Trophoblast cell (in vitro differentiated cells and primary cell): ENCODE data around the gene KCNMA1.
"Not testable (repeated sequence)": the region's sequence is repeated elsewhere in the genome, so short reads cannot be mapped to it uniquely, and the experiment has no call there.

ENCODE experiments used
- DNase-seq, 2 donors: peaks; one replicate each; pipeline ENCODE4 v3.0.0-alpha.2; 2016
- H2AFZ ChIP-seq: 2 replicates; pipeline ENCODE4 v1.6.1; 2013; ENCODE audit warnings: low read length, moderate library complexity, mild to moderate bottlenecking; ENCODE audit not compliant: insufficient read depth, poor library complexity
- H2AK5ac ChIP-seq: 2 replicates; pipeline ENCODE4 v1.6.1; 2013; ENCODE audit warnings: mild to moderate bottlenecking, low read length
- H2BK120ac ChIP-seq: 2 replicates; pipeline ENCODE4 v1.6.1; 2013; ENCODE audit warnings: low read length, mild to moderate bottlenecking, moderate library complexity; ENCODE audit not compliant: insufficient read depth, poor library complexity
- H2BK12ac ChIP-seq: 2 replicates; pipeline ENCODE4 v1.6.1; 2013; ENCODE audit warnings: mild to moderate bottlenecking, low read length, moderate library complexity
- H2BK5ac ChIP-seq: 2 replicates; pipeline ENCODE4 v1.6.1; 2013; ENCODE audit warnings: low read length, low read depth, moderate library complexity, mild to moderate bottlenecking; ENCODE audit not compliant: poor library complexity
- H3K14ac ChIP-seq: 2 replicates; pipeline ENCODE4 v1.6.1; 2013; ENCODE audit warnings: mild to moderate bottlenecking, low read length
- H3K18ac ChIP-seq: 2 replicates; pipeline ENCODE4 v1.6.1; 2013; ENCODE audit warnings: mild to moderate bottlenecking, low read length
- H3K23ac ChIP-seq: 2 replicates; pipeline ENCODE4 v1.6.1; 2013; ENCODE audit warnings: low read length
- H3K27ac ChIP-seq: 2 replicates; pipeline ENCODE4 v1.5.1; 2013; ENCODE audit warnings: low read depth, mild to moderate bottlenecking, inconsistent platforms, low read length, moderate library complexity
- H3K27me3 ChIP-seq: 2 replicates; pipeline ENCODE4 v1.6.1; 2013; ENCODE audit warnings: inconsistent platforms, mild to moderate bottlenecking, low read length, moderate library complexity; ENCODE audit not compliant: insufficient read depth
- H3K36me3 ChIP-seq, 2 experiments: 1 replicate in 1 of 2; 2 replicates in 1 of 2; pipeline ENCODE4 v1.6.1; 2013; ENCODE audit warnings: low read length in 2 of 2, mild to moderate bottlenecking in 2 of 2, moderate library complexity in 1 of 2; ENCODE audit not compliant: insufficient read depth in 2 of 2, control insufficient read depth in 1 of 2
- H3K4ac ChIP-seq: 2 replicates; pipeline ENCODE4 v1.6.1; 2013; ENCODE audit warnings: low read depth, mild to moderate bottlenecking, low read length, moderate library complexity
- H3K4me1 ChIP-seq, 2 experiments: 1 replicate in 1 of 2; 2 replicates in 1 of 2; pipeline ENCODE4 v1.6.1; 2013; ENCODE audit warnings: low read length in 2 of 2, mild to moderate bottlenecking in 2 of 2, moderate library complexity in 1 of 2; ENCODE audit not compliant: insufficient read depth in 2 of 2, control insufficient read depth in 1 of 2
- H3K4me2 ChIP-seq: 2 replicates; pipeline ENCODE4 v1.6.1; 2013; ENCODE audit warnings: inconsistent platforms, mild to moderate bottlenecking, low read length, moderate library complexity
- H3K4me3 ChIP-seq: 2 replicates; pipeline ENCODE4 v1.5.1; 2013; ENCODE audit warnings: mild to moderate bottlenecking, low read depth, low read length, inconsistent platforms
- H3K79me1 ChIP-seq: one replicate; pipeline ENCODE4 v1.6.1; 2013; ENCODE audit warnings: low read length
- H3K79me2 ChIP-seq: 2 replicates; pipeline ENCODE4 v1.6.1; 2013; ENCODE audit warnings: low read length, mild to moderate bottlenecking; ENCODE audit not compliant: control insufficient read depth, insufficient read depth, poor library complexity
- H3K9ac ChIP-seq: 2 replicates; pipeline ENCODE4 v1.6.1; 2013; ENCODE audit warnings: mild to moderate bottlenecking, low read length
- H3K9me3 ChIP-seq: 2 replicates; pipeline ENCODE4 v1.6.1; 2013; ENCODE audit warnings: low read depth, mild to moderate bottlenecking, control low read depth, inconsistent platforms, low read length; ENCODE audit not compliant: insufficient read depth
- H4K12ac ChIP-seq: 2 replicates; pipeline ENCODE4 v1.6.1; 2013; ENCODE audit warnings: low read depth, mild to moderate bottlenecking, low read length, moderate library complexity
- H4K8ac ChIP-seq: 2 replicates; pipeline ENCODE4 v1.6.1; 2013; ENCODE audit warnings: low read depth, mild to moderate bottlenecking, low read length, moderate library complexity
- H4K91ac ChIP-seq: one replicate; pipeline ENCODE4 v1.6.1; 2013; ENCODE audit warnings: low read depth, mild to moderate bottlenecking, low read length, moderate library complexity
- WGBS: extraction: QIAGEN DNeasy Blood & Tissue Kit; methylation state at CpG from one replicate; pipeline ENCODE4 v1.1.7; 2013; ENCODE audit warnings: missing lambda C conversion rate; ENCODE audit not compliant: insufficient read length, insufficient coverage; ENCODE audit errors: extremely low coverage; 5-methylcytosine and 5-hydroxymethylcytosine counted together

Gene KCNMA1

GRCh38 chr10:77519791-77520190 is 117.8 kb downstream of the KCNMA1 start:
- not testable (repeated sequence) for H3K79me2 ChIP-seq, H2BK12ac ChIP-seq, H3K4me2 ChIP-seq, H2AK5ac ChIP-seq, H3K27me3 ChIP-seq, H2BK5ac ChIP-seq, H2AFZ ChIP-seq, H4K12ac ChIP-seq, H3K27ac ChIP-seq, H4K91ac ChIP-seq, H3K9ac ChIP-seq, H4K8ac ChIP-seq, H3K9me3 ChIP-seq, H3K23ac ChIP-seq, H2BK120ac ChIP-seq, H3K36me3 ChIP-seq, H3K4ac ChIP-seq, DNase-seq, H3K18ac ChIP-seq, H3K14ac ChIP-seq
- Histone ChIP-seq H3K4me1 (peaks cover 22 to 42% of the 10 kb centered on the region in 2 experiments), H3K79me1 (peaks cover 16% of the 10 kb centered on the region), H3K4me3 (peak overlapping the region; percentile 8)
- WGBS: no CpG with 5 or more reads among the region's 2 CpGs

GRCh38 chr10:77518910-77519274 is 118.7 kb downstream of the KCNMA1 start:
- Histone ChIP-seq H2BK120ac (no peak overlapping the region), H3K9ac (no peak overlapping the region), H3K79me1 (peaks cover 24% of the 10 kb centered on the region), H4K91ac (no peak overlapping the region), H3K79me2 (peaks cover 6% of the 10 kb centered on the region), H2BK12ac (no peak overlapping the region), H2BK5ac (no peak overlapping the region), H3K14ac (peak overlapping the region; percentile 24), H3K4me1 (peaks cover 24 to 46% of the 10 kb centered on the region in 2 experiments), H2AK5ac (no peak overlapping the region), H3K27ac (no peak overlapping the region), H4K12ac (no peak overlapping the region), H4K8ac (no peak overlapping the region), H3K4ac (no peak overlapping the region), H3K27me3 (no peaks in the 10 kb centered on the region), H3K4me2 (no peak overlapping the region), H2AFZ (no peak overlapping the region), H3K9me3 (peaks cover 6% of the 10 kb centered on the region), H3K23ac (no peak overlapping the region), H3K18ac (peak overlapping the region; percentile 73), H3K36me3 (peaks cover 5 to 9% of the 10 kb centered on the region in 2 experiments), H3K4me3 (no peak overlapping the region)
- no peak for DNase-seq
- WGBS: no CpG with 5 or more reads among the region's 6 CpGs

GRCh38 chr10:77518241-77518909 is 119.2 kb downstream of the KCNMA1 start:
- H3K4me1 ChIP-seq: peaks cover 24 to 46% of the 10 kb centered on the region in 2 experiments
- peaks cover 6% of the 10 kb centered on the region for H3K9me3 ChIP-seq
- no peak overlapping the region for H2AK5ac ChIP-seq
- H2BK12ac ChIP-seq: no peak overlapping the region
- H4K12ac ChIP-seq: no peak overlapping the region
- peaks cover 5 to 9% of the 10 kb centered on the region in 2 experiments for H3K36me3 ChIP-seq
- H3K4ac ChIP-seq: no peak overlapping the region
- H2BK120ac ChIP-seq: peak overlapping the region; percentile 3
- H3K23ac ChIP-seq: no peak overlapping the region
- H4K91ac ChIP-seq: peak overlapping the region; percentile 8
- no peak overlapping the region for H3K4me2 ChIP-seq
- no peak for DNase-seq
- H2AFZ ChIP-seq: no peak overlapping the region
- no peak overlapping the region for H2BK5ac ChIP-seq
- H4K8ac ChIP-seq: no peak overlapping the region
- H3K9ac ChIP-seq: no peak overlapping the region
- no peak overlapping the region for H3K27ac ChIP-seq
- H3K14ac ChIP-seq: peak overlapping the region; percentile 8
- H3K27me3 ChIP-seq: no peaks in the 10 kb centered on the region
- H3K79me1 ChIP-seq: peaks cover 24% of the 10 kb centered on the region
- WGBS: no CpG with 5 or more reads among the region's 7 CpGs
- peaks cover 6% of the 10 kb centered on the region for H3K79me2 ChIP-seq
- H3K4me3 ChIP-seq: no peak overlapping the region
- H3K18ac ChIP-seq: peak overlapping the region; percentile 34

- H2BK5ac ChIP-seq: no peak overlapping the region
Observed at GRCh38 chr10:77516575-77516974, 121.0 kb downstream of the KCNMA1 start.

More at GRCh38 chr10:77516575-77516974, 121.0 kb downstream of the KCNMA1 start:
- no peak overlapping the region for H4K12ac ChIP-seq
- no peak overlapping the region for H3K23ac ChIP-seq
- no peak overlapping the region for H3K27ac ChIP-seq
- H3K79me2 ChIP-seq: peaks cover 14% of the 10 kb centered on the region
- no peak overlapping the region for H2AFZ ChIP-seq
- no peak overlapping the region for H2BK120ac ChIP-seq
- peaks cover 5 to 9% of the 10 kb centered on the region in 2 experiments for H3K36me3 ChIP-seq
- H3K27me3 ChIP-seq: no peaks in the 10 kb centered on the region
- WGBS: no CpG with 5 or more reads among the region's 8 CpGs
- H4K8ac ChIP-seq: no peak overlapping the region
- H3K14ac ChIP-seq: no peak overlapping the region
- H2BK12ac ChIP-seq: no peak overlapping the region
- H3K4me3 ChIP-seq: no peak overlapping the region
- H4K91ac ChIP-seq: peak overlapping the region; percentile 52
- no peak overlapping the region for H3K4me2 ChIP-seq
- H2AK5ac ChIP-seq: no peak overlapping the region
- peaks cover 6% of the 10 kb centered on the region for H3K9me3 ChIP-seq
- peak overlapping the region; percentile 20 for H3K18ac ChIP-seq
- DNase-seq: no peak
- peaks cover 32% of the 10 kb centered on the region for H3K79me1 ChIP-seq
- no peak overlapping the region for H3K9ac ChIP-seq
- H3K4ac ChIP-seq: no peak overlapping the region
- peaks cover 33 to 49% of the 10 kb centered on the region in 2 experiments for H3K4me1 ChIP-seq
